Neutrophil (primary cell): ENCODE data around the gene RPS6KB2.

Experiments
- H3K27ac ChIP-seq: fragments of 200-600 bp; sonication (generic); 2 replicates; pipeline ENCODE4 v1.5.1; 2016; ENCODE audit warnings: mild to moderate bottlenecking, moderate library complexity
- H3K27me3 ChIP-seq: fragments of 200-600 bp; sonication (generic); 2 replicates; pipeline ENCODE4 v1.6.0; 2016; ENCODE audit warnings: mild to moderate bottlenecking
- H3K36me3 ChIP-seq: fragments of 200-600 bp; sonication (generic); 2 replicates; pipeline ENCODE4 v1.5.1; 2017
- H3K4me1 ChIP-seq, 2 experiments: fragments of 200-600 bp in 1 of 2; sonication (generic) in 1 of 2; 1 replicate in 1 of 2; 2 replicates in 1 of 2; pipeline versions ENCODE4 v1.5.1 to v1.6.1; 2013 to 2016; ENCODE audit warnings: low read depth in 1 of 2, low read length in 1 of 2, mild to moderate bottlenecking in 1 of 2, moderate library complexity in 1 of 2; ENCODE audit not compliant: control insufficient read depth in 1 of 2, insufficient read depth in 1 of 2
- H3K4me3 ChIP-seq, 2 experiments: fragments of 200-600 bp in 1 of 2; sonication (generic) in 1 of 2; 1 replicate in 1 of 2; 2 replicates in 1 of 2; pipeline ENCODE4 v1.5.1; 2013 to 2016; ENCODE audit warnings: low read depth in 1 of 2, low read length in 1 of 2, mild to moderate bottlenecking in 1 of 2, moderate library complexity in 1 of 2
- H3K9me3 ChIP-seq: fragments of 200-600 bp; sonication (generic); 2 replicates; pipeline ENCODE4 v1.5.1; 2016
- CTCF ChIP-seq: fragments of 200-600 bp; sonication (generic); IDR thresholded peaks from 2 replicates; pipeline ENCODE4 v1.5.1; 2016; ENCODE audit warnings: antibody characterized with exemption

Gene RPS6KB2

DNA sequence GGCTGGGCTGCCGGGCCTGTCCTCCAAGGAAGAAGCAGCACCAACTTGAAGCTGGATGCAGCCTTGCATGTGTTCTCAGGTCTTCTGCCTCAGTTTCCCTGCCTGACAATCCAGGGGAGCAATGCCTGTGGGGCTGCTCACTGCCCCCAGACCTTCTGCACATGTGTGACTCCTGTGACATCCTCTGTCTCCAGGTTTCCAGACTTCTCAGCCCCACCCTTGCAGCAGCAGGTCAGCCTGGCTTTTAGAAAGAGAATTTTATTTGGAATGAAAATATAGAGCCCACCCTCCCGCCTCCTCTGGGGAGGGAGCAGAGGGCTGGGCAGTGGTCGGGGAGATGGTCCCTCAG, 9.5 kb downstream of the RPS6KB2 start:
- no peaks in the 10 kb centered on the region for H3K27me3 ChIP-seq
- no peak overlapping the region for H3K27ac ChIP-seq
- no peaks in the 10 kb centered on the region for H3K9me3 ChIP-seq
- peaks cover 14% of the 10 kb centered on the region in 2 experiments for H3K4me1 ChIP-seq
- no peak overlapping the region for H3K4me3 ChIP-seq
- no peak for TF ChIP-seq CTCF
- peaks cover 56% of the 10 kb centered on the region for H3K36me3 ChIP-seq

DNA sequence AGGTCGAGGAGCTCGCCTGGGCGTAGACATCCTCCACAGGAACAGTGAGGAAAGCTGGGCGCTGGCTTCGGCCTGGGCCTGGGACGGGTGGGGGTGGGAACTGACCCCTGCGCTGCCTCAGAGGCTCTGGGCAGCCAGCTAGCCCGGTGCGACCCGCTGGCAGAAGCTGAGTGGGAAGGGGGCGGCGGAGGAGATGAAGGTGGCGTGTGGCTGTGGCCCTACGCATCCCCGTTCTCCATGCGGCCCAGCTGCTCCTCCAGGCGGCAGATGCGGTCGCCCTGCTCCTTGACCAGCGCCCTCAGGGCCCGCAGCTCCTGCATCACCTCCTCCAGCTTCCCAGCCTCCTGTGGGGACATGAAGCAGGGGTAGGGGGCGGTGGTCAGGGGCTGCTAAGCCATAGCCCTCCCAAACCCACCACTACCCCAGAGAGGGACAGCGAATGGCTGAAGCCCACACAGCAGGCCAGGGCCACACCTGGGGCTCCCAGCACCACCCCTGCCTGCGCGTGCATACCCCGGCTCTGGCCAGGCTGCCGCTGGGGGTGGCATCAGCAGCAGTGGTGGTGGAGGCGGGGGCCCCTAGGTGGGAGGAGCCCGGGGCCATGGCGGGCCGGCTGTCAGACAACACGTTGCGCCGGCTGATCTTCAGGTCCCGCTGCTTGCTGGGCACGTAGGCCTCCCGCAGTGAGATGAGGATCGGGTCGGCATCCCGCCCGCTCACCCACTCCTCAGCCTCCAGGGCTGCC, 10.0 kb downstream of the RPS6KB2 start:
- peaks cover 51% of the 10 kb centered on the region for H3K36me3 ChIP-seq
- H3K27ac ChIP-seq, result no peak overlapping the region
- no peak overlapping the region for H3K4me3 ChIP-seq
- no peaks in the 10 kb centered on the region for H3K9me3 ChIP-seq
- H3K27me3 ChIP-seq, result no peaks in the 10 kb centered on the region
- TF ChIP-seq CTCF, result no peak
- H3K4me1 ChIP-seq, result peaks cover 14 to 18% of the 10 kb centered on the region in 2 experiments

GRCh38 chr11:67439321-67440228, 11.3 kb downstream of the RPS6KB2 start:
- H3K4me3 ChIP-seq, result no peak overlapping the region
- peaks cover 23 to 25% of the 10 kb centered on the region in 2 experiments for H3K4me1 ChIP-seq

DNA sequence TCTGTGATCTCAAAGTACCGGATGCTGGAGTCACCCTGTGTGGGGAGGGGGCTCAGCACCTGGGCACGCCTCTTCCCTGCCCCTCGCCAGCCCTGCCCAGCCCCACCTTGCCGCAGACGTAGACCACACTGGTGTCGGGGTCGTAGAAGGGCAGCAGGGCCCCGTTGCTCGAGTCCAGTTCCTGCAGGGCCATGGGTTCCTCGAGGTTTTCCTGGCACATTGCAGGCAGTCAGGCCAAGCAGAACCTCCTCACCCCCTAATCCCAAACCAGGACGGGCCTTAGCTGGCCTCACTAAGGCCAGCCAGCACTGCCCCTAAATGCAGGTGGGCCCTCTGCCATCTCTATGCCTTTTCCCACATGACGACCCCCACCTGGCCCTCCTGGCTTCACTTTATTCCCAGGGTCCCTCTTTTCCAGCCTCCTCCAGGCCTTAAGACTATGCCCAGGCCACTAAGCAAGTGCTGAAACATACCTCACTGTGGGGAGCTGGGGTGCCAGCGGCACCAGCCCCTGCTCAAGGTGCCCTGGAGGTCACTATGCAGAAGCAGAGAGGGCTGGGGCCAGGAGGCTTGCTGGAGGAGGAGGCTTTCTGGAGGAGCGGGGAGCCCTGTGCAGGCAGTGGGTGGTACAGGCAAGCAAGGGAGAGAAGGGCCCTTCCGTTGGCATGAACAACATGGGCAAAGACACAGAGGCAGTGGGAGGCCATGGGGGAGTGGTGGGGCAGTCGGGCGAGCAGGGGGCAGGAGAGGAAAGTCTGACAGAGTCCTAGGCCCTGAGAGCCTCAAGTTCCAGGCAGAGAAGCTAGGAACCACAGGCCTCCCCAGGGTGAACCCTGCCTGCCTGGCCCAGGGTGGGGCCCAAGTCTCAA, 12.2 kb downstream of the RPS6KB2 start:
- peaks cover 23 to 25% of the 10 kb centered on the region in 2 experiments for H3K4me1 ChIP-seq
- peaks cover 30% of the 10 kb centered on the region for H3K36me3 ChIP-seq
- H3K27me3 ChIP-seq, result no peaks in the 10 kb centered on the region

More at GRCh38 chr11:67439321-67440228, 11.3 kb downstream of the RPS6KB2 start:
- Histone ChIP-seq H3K36me3 (peaks cover 38% of the 10 kb centered on the region), H3K27ac (peak overlapping the region; percentile 6), H3K27me3 (no peaks in the 10 kb centered on the region), H3K9me3 (no peaks in the 10 kb centered on the region)
- no peak for TF ChIP-seq CTCF

More for the DNA sequence above, 12.2 kb downstream of the RPS6KB2 start:
- no peaks in the 10 kb centered on the region for H3K9me3 ChIP-seq
- no peak overlapping the region for H3K4me3 ChIP-seq
- H3K27ac ChIP-seq, result peak overlapping the region; percentile 33
- no peak for TF ChIP-seq CTCF
